ENCODE data around the gene SERPINB1.
"Not testable (repeated sequence)": the region's sequence is repeated elsewhere in the genome, so short reads cannot be mapped to it uniquely, and the experiment has no call there.

The SERPINB1 gene

GRCh38 chr6:2841264-2842138 lies at the start of gene SERPINB1:
Gene SERPINB1 (minus strand): TSS chr6:2841863. CDS start chr6:2840586, 1,277 bp downstream.
- no peak for FAIRE-seq

DNA sequence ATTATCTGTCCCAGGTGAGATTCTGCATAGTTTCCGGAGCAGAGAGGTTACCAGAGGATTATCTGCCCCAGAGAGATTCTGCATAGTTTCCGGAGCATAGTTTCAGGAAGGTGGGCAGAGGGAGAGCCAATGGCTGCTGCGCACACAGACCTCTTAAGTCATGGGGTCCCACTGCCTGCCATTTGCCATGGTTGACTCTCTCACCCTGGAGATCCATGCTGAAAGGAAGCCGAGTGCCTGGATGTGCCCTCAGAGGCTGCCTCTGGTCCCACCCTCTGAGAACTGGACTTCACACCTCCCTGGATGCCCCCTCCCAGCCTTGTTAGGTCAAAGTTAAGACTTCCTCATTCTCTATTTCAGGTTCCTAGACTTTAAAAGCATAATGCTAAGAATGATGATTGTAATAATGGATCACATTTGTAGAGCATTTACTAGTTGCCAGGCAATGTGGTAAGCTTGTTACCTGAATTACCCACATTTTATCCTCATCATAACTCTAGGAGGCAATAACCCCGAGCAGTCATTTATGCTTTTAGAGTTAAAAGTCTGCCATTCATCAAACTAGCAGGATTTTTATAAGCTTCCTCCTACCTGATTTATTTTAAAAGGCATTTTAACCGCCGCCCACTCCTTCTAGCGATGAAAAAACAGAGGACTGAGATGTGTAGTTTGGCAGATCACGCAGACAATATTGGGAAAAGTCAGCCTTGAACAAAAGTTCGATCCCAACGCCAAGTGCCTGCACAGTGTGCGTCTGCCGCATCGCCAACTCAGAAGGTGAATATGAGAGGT lies 49.5 kb upstream of the SERPINB1 start:
- no peak for FAIRE-seq

GRCh38 chr6:2885967-2886735 lies 44.5 kb upstream of the SERPINB1 start:
- FAIRE-seq: no peak

DNA sequence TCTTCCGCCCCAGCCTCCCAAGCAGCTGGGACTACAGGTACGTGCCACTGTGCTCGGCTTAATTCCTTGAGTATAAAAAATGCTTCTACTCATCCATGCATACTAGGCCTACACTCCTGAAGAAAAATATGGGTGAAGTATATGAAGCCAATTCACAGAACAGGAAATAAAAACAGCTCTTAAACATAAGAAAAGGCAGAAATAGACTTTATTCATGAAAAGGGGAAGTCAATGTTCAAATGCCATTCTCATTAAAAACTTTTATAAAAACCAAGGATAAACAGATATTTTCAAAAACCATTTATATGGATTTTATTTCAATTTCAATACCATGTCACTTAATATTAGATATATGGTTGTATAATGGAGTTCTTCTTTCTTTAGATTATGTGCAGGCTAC lies 43.1 kb upstream of the SERPINB1 start:
- FAIRE-seq: no peak

- no peak for FAIRE-seq
Measured at GRCh38 chr6:2883673-2884072, 42.0 kb upstream of the SERPINB1 start.

DNA sequence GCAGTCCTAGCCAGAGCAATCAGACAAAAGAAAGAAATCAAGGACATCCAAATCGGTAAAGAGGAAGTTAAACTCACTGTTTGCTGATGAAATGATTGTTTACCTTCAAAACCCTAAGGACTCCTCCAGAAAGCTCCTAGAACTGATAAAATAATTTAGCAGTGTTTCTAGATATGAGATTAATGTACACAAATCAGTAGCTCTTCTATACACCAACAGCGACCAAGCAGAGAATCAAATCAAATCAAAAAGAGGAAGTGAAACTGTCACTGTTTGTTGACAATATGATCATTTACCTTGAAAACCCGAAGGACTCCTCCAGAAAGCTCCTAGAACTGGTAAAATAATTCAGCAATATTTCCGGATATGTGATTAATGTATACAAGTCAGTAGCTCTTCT lies 39.8 kb upstream of the SERPINB1 start:
- FAIRE-seq: no peak

GRCh38 chr6:2880156-2880555 lies 38.5 kb upstream of the SERPINB1 start:
- FAIRE-seq: not testable (repeated sequence)

- FAIRE-seq: no peak
Measured at GRCh38 chr6:2877960-2878359, 36.3 kb upstream of the SERPINB1 start.

- no peak for FAIRE-seq
Measured at GRCh38 chr6:2877057-2877882, 35.6 kb upstream of the SERPINB1 start.

DNA sequence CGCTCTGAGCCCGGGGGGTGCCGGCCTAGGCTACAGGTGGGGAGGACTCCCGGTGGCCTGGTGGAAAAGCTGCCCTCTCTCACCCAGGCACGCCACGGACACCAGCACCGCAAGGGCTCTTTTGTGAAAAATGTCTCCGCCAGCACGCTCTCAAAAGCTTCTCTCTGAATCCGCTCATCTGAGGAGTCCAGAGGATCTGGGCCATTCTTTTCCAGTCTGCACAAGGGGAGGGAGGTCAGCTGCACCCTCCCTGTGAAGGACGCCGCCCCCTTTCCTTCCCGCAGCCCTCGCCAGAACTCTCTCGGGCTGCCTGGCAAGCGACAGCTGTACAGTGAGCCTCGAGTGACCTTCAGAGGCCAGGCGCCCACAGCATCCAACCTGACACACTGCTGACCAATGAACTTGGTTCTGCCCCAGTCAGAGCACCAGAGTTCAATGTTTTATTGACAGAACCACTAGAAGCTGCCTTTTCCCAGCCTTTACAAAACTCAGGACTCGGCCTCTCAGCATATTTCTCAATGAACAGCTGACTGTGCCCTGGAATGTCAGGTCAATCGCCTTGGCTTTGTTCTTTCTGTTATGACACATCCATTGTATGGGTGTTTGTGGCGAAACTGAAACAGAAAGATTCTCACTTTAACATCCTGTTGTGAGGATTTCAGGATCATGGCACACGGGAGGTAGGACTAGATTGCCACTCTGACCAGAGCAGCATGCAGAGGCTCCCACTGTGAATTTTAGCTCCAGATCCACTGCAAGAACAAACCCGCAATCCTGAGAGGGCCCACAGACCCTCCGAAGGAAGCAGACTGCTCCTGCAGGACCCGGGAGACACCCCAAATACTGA lies 34.8 kb upstream of the SERPINB1 start:
- FAIRE-seq: no peak

DNA sequence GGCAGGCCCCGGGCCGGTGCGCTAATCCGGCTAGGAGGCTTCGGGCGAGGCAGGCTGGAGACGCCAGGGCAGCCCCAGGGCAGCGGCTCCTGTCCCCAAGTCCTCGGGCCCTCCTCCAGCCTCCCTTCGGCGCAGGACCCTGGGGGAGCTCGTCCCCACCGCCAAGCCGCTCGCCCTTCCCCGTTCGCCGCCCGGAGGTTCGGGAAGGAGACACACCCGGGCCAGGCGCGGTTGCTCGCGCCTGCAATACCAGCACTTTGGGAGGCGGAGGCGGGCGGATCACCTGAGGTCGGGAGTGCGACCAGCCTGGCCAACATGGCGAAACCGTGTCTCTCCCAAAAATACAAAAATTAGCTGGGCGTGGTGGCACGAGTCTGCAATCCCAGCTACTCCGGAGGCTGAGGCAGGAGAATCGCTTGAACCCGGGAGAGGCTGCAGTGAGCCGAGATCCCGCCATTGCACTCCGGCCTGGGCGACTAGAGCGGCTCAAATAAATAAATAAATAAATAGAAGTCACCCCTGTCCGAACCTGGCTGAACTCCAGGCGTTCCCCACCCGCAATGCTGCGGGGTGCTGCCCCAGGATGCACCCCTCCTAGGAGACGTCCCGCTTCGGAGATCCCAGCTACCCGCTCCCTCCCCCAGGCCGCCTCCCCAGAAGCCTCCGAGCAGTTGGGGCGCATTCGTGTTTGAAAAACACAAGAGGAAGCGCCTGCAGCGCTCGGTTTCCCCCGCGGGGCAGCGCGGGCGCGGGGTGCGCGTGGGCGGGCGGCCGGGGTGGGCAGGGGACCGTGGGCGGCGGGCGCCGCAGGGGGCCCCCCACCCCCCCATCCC lies 33.9 kb upstream of the SERPINB1 start:
- no peak for FAIRE-seq

GRCh38 chr6:2873643-2874042 lies 32.0 kb upstream of the SERPINB1 start:
- FAIRE-seq: no peak

DNA sequence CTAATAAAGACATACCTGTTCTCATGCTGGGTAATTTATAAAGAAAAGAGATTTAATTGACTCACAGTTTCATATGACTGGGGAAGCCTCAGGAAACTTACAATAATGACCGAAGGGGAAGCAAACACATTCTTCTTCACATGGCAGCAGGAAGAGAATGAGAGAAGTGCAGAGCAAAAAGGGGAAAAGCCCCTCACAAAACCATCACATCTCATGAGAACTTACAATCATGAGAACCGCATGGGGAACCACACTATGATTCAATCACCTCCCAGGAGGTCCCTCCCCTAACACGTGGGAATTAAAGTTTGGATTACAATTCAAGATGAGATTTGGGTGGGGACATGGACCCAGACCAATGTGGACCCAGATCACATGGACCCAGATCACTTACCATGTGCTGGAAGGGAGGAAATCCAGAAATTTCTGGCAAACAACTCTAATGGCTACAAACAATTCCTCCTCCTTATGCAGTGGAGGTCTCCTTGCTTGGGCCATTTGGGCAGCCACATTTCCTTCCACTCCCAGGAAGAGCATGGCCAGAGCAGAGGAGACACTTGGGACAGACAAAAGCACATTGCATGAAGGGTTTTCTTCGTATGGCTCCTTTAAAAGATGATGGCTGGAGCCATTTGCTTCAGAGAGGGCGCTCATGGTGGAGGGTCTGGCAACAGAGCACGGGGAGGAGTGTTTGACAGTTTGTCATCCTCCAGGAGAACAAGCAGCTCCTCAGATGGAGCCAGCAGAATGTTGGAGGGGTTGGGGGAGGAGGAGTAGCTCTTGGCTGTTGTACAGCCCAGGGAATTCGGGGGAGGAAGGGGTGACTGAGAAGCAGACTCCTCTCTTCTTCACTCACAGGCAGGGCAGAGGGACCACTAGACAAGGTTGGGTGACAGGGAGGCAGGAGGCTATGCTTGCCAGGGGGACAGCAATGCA lies 31.0 kb upstream of the SERPINB1 start:
- no peak for FAIRE-seq

DNA sequence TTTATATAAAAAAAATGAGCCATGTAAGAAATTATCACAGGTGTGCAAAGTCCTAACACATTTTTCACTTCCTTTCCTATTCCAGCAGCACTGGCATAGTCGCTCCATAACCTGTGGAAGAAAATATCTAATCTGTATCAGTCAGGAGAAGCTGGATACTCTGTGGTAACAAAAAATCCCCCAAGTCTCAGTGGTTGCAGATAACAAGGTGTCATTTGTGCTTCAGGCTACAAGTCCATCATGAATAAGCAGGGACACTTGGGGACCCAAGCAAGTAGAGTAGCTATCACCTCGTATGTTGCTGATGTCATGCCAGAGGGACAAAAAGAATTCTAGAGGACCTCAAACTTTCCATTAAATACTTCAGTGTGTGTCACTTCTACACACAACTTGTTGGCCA lies 30.3 kb upstream of the SERPINB1 start:
- FAIRE-seq: no peak

GRCh38 chr6:2871102-2871501 lies 29.4 kb upstream of the SERPINB1 start:
- FAIRE-seq: no peak

- FAIRE-seq: no peak
Measured at GRCh38 chr6:2870046-2870636, 28.5 kb upstream of the SERPINB1 start.

GRCh38 chr6:2868637-2869036 lies 27.0 kb upstream of the SERPINB1 start:
- FAIRE-seq: no peak

DNA sequence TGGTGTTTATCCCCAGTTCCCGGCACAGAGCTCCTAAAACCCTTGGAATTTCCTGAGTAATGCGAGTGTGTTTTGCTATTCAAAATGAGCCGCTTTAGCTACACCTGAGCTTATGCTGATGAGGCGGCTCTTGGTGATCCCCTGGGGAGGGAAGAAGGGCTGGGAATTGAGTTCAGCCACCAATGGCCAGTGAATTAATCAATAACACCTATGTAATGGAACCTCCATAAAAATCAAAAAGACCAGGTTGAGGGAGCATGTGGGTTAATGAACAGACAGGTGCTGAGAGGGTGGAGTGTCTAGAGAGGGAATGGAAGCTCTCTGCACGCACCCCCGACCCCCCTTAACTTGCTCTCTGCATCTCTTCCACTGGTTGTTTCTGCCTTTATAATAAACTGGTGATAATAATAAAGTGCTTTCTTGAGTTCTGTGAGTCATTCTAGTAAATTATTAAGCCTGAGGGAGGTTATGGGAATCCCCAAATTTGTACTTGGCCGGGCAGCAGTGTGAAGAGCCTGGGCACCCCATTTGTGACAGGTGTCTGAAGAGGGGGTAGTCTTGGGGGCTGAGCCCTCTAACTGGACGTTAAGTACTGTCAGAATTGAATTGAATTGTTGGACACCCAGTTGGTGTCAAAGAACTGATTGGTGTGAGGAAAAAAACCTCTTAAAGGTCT lies 24.6 kb upstream of the SERPINB1 start:
- FAIRE-seq: no peak
